SU-DHL-6 (cell line): ENCODE measurements around the gene EIF4B.

Source experiments
- CTCF ChIP-seq: fragments of 200-600 bp; sonication (generic); IDR thresholded peaks from one replicate; pipeline ENCODE4 v1.5.1; 2017; ENCODE audit warnings: antibody characterized with exemption, mild to moderate bottlenecking, low read length, moderate library complexity; ENCODE audit not compliant: insufficient read depth, poor library complexity, severe bottlenecking
- EZH2phosphoT487 ChIP-seq: fragments of 200-600 bp; sonication (generic), shearing (Covaris generic); conservative IDR thresholded peaks from 2 replicates; pipeline ENCODE4 v1.6.1; 2018; ENCODE audit warnings: mild to moderate bottlenecking, antibody characterized with exemption, low read length, moderate library complexity, mixed read lengths

- TF ChIP-seq CTCF (no peak), EZH2phosphoT487 (no peak)
These were observed 4.7 kb downstream of the EIF4B start for GRCh38 chr12:53010955-53011354.
